ENCODE measurements around the gene NDST4.

DNA sequence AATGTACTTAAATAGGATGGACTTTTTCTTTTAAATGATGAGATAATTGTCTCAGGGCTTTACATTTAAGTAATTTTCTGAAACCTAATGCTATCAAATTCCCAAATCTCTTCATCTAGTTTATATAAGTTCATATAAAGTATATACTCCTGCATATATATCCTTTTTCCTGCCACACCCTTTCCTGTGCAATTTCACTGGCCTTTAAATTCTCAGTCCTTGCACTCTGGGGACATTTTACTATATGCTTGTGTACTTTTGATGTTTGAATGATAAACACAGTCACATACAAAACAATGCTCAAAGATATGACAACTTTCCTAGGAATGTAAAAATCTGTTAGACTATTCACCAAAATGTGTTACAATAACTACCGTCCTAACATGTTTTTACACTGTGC is 60.1 kb downstream of the NDST4 start:
- TF ChIP-seq E2F6 (IDR thresholded peaks at IDR 0.05; ENCODE audit: borderline replicate concordance, low read depth): no peak
- no peak for TF ChIP-seq USF2 (IDR thresholded peaks at IDR 0.05)
- no peak for TF ChIP-seq POLR2A (IDR thresholded peaks at IDR 0.05; ENCODE audit: low read length)
- no peak for TF ChIP-seq HDAC2 (IDR thresholded peaks at IDR 0.05)
- TF ChIP-seq BHLHE40 (IDR thresholded peaks at IDR 0.05; ENCODE audit: low read depth, low read length): no peak
- TF ChIP-seq MAFK (IDR thresholded peaks at IDR 0.05; ENCODE audit: partially characterized antibody): no peak
- TF ChIP-seq, protein P1, sequence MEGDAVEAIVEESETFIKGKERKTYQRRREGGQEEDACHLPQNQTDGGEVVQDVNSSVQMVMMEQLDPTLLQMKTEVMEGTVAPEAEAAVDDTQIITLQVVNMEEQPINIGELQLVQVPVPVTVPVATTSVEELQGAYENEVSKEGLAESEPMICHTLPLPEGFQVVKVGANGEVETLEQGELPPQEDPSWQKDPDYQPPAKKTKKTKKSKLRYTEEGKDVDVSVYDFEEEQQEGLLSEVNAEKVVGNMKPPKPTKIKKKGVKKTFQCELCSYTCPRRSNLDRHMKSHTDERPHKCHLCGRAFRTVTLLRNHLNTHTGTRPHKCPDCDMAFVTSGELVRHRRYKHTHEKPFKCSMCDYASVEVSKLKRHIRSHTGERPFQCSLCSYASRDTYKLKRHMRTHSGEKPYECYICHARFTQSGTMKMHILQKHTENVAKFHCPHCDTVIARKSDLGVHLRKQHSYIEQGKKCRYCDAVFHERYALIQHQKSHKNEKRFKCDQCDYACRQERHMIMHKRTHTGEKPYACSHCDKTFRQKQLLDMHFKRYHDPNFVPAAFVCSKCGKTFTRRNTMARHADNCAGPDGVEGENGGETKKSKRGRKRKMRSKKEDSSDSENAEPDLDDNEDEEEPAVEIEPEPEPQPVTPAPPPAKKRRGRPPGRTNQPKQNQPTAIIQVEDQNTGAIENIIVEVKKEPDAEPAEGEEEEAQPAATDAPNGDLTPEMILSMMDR (IDR thresholded peaks at IDR 0.05): no peak
- no peak for TF ChIP-seq RCOR1 (IDR thresholded peaks at IDR 0.05; ENCODE audit: low read depth, low read length)
- TF ChIP-seq NR3C1 (IDR thresholded peaks at IDR 0.05): no peak
- TF ChIP-seq FOSB (CRISPR knock-in tag; IDR thresholded peaks at IDR 0.05): no peak
- no peak for TF ChIP-seq RAD21 (conservative IDR thresholded peaks at IDR 0.05 in 1 of 2, IDR thresholded peaks at IDR 0.05 in 1 of 2)
- TF ChIP-seq NFE2L2 (conservative IDR thresholded peaks at IDR 0.05; ENCODE audit: low read length): no peak
- TF ChIP-seq CBX2 (IDR thresholded peaks at IDR 0.05; ENCODE audit: borderline replicate concordance, low read depth): no peak
